ENCODE measurements around the gene ZBTB39.

The ZBTB39 gene

GRCh38 chr12:57009949-57010626 is 3.7 kb upstream of the ZBTB39 start:
- no peaks in the 10 kb centered on the region for H3K9me3 ChIP-seq (ENCODE audit: severe bottlenecking)
- TF ChIP-seq, protein P1, sequence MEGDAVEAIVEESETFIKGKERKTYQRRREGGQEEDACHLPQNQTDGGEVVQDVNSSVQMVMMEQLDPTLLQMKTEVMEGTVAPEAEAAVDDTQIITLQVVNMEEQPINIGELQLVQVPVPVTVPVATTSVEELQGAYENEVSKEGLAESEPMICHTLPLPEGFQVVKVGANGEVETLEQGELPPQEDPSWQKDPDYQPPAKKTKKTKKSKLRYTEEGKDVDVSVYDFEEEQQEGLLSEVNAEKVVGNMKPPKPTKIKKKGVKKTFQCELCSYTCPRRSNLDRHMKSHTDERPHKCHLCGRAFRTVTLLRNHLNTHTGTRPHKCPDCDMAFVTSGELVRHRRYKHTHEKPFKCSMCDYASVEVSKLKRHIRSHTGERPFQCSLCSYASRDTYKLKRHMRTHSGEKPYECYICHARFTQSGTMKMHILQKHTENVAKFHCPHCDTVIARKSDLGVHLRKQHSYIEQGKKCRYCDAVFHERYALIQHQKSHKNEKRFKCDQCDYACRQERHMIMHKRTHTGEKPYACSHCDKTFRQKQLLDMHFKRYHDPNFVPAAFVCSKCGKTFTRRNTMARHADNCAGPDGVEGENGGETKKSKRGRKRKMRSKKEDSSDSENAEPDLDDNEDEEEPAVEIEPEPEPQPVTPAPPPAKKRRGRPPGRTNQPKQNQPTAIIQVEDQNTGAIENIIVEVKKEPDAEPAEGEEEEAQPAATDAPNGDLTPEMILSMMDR (IDR thresholded peaks at IDR 0.05; ENCODE audit: poor library complexity, severe bottlenecking) = no peak
- H3K4me3 ChIP-seq (ENCODE audit: severe bottlenecking) = no peak overlapping the region
- no peak for DNase-seq (ENCODE audit: low spot score)
- H3K27ac ChIP-seq (ENCODE audit: poor library complexity, severe bottlenecking) = no peak overlapping the region
- H3K4me1 ChIP-seq (ENCODE audit: insufficient read depth, poor library complexity, severe bottlenecking) = no peaks in the 10 kb centered on the region
- ATAC-seq (ENCODE audit: low read depth) = no peak
- H3K36me3 ChIP-seq (ENCODE audit: low read depth) = no peaks in the 10 kb centered on the region
- no peaks in the 10 kb centered on the region for H3K27me3 ChIP-seq (ENCODE audit: insufficient read depth, poor library complexity, severe bottlenecking)

- TF ChIP-seq, protein P1 (IDR thresholded peaks at IDR 0.05; ENCODE audit: poor library complexity, severe bottlenecking) = peak; percentile 81
- ATAC-seq (ENCODE audit: low read depth) (peak; percentile 48; the same call in 2 of the 3 replicates), DNase-seq (ENCODE audit: low spot score) (no peak)
- no peaks in the 10 kb centered on the region for H3K27me3 ChIP-seq (ENCODE audit: insufficient read depth, poor library complexity, severe bottlenecking)
- peaks cover 16% of the 10 kb centered on the region for H3K36me3 ChIP-seq (ENCODE audit: low read depth)
- H3K4me3 ChIP-seq (ENCODE audit: severe bottlenecking) = no peak overlapping the region
- no peak overlapping the region for H3K27ac ChIP-seq (ENCODE audit: poor library complexity, severe bottlenecking)
- H3K9me3 ChIP-seq (ENCODE audit: severe bottlenecking) = no peaks in the 10 kb centered on the region
- no peaks in the 10 kb centered on the region for H3K4me1 ChIP-seq (ENCODE audit: insufficient read depth, poor library complexity, severe bottlenecking)
These were observed 1.8 kb upstream of the ZBTB39 start for GRCh38 chr12:57008178-57008577.

- no peaks in the 10 kb centered on the region for H3K9me3 ChIP-seq (ENCODE audit: severe bottlenecking)
- no peaks in the 10 kb centered on the region for H3K4me1 ChIP-seq (ENCODE audit: insufficient read depth, poor library complexity, severe bottlenecking)
- ATAC-seq (ENCODE audit: low read depth) (no peak), DNase-seq (ENCODE audit: low spot score) (no peak)
- TF ChIP-seq, protein P1 (IDR thresholded peaks at IDR 0.05; ENCODE audit: poor library complexity, severe bottlenecking) = peak; percentile 81
- H3K27me3 ChIP-seq (ENCODE audit: insufficient read depth, poor library complexity, severe bottlenecking) = no peaks in the 10 kb centered on the region
- no peak overlapping the region for H3K27ac ChIP-seq (ENCODE audit: poor library complexity, severe bottlenecking)
- peak overlapping the region; percentile 93 for H3K4me3 ChIP-seq (ENCODE audit: severe bottlenecking)
- peaks cover 27% of the 10 kb centered on the region for H3K36me3 ChIP-seq (ENCODE audit: low read depth)
These were observed 596 bp upstream of the ZBTB39 start for GRCh38 chr12:57006809-57007475.

- Histone ChIP-seq H3K27ac (ENCODE audit: poor library complexity, severe bottlenecking) (no peak overlapping the region), H3K9me3 (ENCODE audit: severe bottlenecking) (no peaks in the 10 kb centered on the region), H3K27me3 (ENCODE audit: insufficient read depth, poor library complexity, severe bottlenecking) (no peaks in the 10 kb centered on the region), H3K36me3 (ENCODE audit: low read depth) (peaks cover 40% of the 10 kb centered on the region), H3K4me1 (ENCODE audit: insufficient read depth, poor library complexity, severe bottlenecking) (no peaks in the 10 kb centered on the region), H3K4me3 (ENCODE audit: severe bottlenecking) (no peak overlapping the region)
- TF ChIP-seq, protein P1 (IDR thresholded peaks at IDR 0.05; ENCODE audit: poor library complexity, severe bottlenecking) = no peak
- no peak for DNase-seq (ENCODE audit: low spot score)
- no peak for ATAC-seq (ENCODE audit: low read depth)
These were observed 1.7 kb downstream of the ZBTB39 start for GRCh38 chr12:57004651-57005050.

- DNase-seq (ENCODE audit: low spot score) (no peak), ATAC-seq (ENCODE audit: low read depth) (no peak)
- no peak overlapping the region for H3K4me3 ChIP-seq (ENCODE audit: severe bottlenecking)
- peaks cover 40% of the 10 kb centered on the region for H3K36me3 ChIP-seq (ENCODE audit: low read depth)
- H3K27ac ChIP-seq (ENCODE audit: poor library complexity, severe bottlenecking) = no peak overlapping the region
- H3K27me3 ChIP-seq (ENCODE audit: insufficient read depth, poor library complexity, severe bottlenecking) = no peaks in the 10 kb centered on the region
- TF ChIP-seq, protein P1 (IDR thresholded peaks at IDR 0.05; ENCODE audit: poor library complexity, severe bottlenecking) = no peak
- no peaks in the 10 kb centered on the region for H3K9me3 ChIP-seq (ENCODE audit: severe bottlenecking)
- no peaks in the 10 kb centered on the region for H3K4me1 ChIP-seq (ENCODE audit: insufficient read depth, poor library complexity, severe bottlenecking)
These were observed 3.0 kb downstream of the ZBTB39 start for GRCh38 chr12:57003395-57003794.
